Glomerular visceral epithelial cell (primary cell): ENCODE results near the gene C4orf50.

Experiments used
- DNase-seq: peaks from one replicate; pipeline ENCODE4 v3.0.0-alpha.2; 2016; ENCODE audit errors: extremely low spot score

C4orf50 gene

DNA sequence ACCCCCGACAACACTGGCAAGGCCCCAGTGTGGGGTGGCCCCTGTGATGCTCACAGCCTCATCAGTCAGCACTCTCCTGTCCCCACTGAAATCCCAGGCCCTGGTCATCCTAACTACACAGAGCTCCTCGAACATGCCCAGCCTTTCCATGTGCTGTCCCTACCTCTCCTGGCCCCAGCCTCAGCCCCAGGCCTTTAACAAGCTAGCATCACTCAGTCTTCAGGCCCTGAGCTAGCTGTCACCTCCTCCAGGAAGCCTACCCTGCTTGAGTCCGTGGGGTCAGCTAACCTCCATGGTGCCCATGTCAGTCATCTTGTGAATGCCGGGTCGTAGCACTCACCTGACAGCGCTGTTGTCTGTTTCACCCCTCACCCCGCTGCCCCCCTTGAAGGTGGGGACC lies 25.6 kb upstream of the C4orf50 start:
- no peak for DNase-seq

DNA sequence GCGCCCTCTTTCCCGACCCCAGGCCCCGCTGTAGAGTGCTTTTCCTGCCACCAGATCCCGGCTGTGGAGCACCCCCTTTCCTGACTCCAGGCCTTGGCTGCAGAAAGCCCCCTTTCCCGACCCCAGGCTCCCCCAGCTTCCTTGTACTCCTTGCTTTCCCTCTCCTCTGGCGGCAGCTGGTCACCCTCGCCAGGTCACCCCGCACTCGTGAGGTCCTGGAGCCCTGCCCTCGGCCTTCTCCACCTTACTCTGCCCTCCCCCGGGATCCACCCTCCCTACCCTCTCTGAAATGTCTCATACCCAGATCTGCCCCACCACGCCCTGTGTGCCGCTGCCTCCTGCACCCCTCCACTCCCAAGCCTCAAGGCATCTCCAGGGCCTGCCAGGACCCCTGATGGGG lies 25.0 kb upstream of the C4orf50 start:
- DNase-seq = no peak

DNA sequence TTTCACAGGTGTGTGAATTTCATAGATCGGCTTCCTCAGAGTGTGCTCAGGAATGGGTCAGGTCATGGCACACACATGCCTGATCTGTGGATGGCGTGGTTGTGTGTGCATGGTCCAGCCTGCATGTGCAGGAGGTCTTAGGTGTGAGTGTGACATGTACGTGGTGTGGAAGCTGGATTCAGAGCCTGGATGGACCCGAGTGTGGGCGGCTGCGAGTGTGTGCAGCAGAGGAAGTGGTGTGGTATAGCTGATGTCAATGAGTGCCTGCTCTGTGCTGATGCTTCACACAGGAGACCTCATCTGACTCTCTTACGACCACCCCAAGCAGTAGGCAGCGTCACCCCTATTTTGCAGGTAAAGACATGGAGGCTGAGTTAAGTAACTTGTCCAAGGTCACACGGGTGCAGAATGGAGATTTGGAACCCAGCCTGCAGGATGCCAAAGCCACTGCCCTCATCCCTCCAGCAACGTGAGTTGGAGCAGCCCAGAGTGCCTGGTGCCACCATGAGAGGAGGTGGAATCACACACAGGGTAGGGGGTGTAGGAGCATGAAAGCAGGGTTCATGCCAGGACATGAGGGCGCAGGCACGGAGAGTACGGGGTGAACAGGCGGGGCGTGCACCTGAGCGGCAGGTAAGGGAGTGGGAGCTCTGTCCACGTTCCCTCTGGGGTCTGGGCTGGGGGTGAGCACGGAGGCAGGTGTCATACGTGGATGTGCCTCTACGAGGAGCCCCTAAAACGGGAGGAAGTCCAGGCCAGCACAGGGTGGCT lies 24.2 kb upstream of the C4orf50 start:
- DNase-seq = no peak

DNA sequence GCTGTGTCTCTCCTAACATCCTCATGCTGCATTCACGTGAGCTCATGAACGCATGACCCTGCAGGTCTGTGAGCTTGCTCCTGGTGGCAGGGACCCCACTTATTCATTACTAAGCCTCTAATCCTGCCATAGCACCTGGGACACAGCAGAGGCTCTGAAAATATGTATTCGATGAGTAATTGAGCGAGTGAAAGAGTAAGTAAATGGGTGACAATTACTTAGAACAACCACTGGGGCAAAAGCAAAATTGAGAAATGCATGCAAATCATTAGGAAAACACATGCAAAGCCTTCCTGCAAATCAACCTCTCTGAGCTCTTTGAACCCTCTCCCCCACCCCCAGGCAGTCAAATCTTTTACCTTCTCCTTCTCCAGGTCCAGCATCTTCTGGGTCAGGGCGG lies 23.6 kb upstream of the C4orf50 start:
- DNase-seq = no peak

DNA sequence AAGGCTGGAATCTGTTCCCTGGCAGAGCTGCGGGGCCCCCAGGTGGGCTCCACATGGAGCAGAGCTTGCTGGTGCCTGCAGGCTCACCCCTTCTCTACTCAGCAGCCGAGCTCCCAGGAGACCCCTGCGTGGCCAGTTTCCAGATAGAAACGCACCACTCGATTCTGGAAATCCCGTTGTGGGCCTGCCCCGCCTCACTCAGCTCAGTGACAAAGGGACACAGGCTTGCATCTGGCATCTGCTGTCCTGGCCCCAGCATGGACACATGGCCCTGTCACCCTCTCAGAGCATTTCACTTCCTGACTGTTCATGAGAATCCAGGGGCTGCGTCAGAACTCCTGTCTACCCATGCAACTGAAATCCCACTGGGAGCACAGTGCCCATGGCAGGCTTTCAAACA lies 20.5 kb upstream of the C4orf50 start:
- no peak for DNase-seq

DNA sequence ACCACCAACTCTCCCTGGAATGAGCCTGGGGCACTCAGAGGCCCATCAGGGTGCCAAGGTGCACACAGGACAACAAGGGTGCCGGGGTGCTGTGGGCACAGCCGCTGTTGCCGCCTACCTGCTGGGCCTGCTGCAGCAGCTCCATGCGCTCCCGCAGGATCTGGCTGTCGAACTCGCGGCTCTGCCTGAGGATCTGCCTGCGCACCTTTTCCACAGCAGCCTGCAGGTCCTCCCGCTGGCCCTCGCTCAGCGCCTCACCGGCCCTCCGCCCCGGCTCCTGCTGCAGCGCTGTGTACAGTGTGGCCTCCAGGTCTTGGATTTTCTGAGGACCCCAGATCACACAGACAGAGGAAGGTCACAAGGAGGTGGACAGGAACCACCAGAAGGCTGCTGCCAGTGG lies 17.6 kb upstream of the C4orf50 start:
- DNase-seq = no peak

DNA sequence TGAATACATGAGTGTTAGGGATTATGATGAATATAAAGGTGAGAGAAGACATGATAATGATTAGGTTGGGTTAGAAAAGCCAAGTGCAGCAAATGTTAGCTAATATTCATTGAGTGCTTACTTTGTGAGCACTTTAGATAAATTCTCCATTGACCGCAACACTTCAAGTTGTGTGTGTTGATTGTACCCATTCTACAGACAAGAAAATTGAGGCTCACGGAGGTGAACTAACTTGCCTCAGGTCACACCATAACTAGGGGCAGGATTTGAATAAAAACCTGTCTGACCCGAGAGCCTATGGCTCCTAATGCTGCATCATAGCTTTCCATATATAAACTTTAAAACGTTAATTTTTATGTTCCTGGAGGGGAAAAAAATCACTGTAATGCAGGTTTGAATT lies 15.2 kb upstream of the C4orf50 start:
- DNase-seq = no peak

DNA sequence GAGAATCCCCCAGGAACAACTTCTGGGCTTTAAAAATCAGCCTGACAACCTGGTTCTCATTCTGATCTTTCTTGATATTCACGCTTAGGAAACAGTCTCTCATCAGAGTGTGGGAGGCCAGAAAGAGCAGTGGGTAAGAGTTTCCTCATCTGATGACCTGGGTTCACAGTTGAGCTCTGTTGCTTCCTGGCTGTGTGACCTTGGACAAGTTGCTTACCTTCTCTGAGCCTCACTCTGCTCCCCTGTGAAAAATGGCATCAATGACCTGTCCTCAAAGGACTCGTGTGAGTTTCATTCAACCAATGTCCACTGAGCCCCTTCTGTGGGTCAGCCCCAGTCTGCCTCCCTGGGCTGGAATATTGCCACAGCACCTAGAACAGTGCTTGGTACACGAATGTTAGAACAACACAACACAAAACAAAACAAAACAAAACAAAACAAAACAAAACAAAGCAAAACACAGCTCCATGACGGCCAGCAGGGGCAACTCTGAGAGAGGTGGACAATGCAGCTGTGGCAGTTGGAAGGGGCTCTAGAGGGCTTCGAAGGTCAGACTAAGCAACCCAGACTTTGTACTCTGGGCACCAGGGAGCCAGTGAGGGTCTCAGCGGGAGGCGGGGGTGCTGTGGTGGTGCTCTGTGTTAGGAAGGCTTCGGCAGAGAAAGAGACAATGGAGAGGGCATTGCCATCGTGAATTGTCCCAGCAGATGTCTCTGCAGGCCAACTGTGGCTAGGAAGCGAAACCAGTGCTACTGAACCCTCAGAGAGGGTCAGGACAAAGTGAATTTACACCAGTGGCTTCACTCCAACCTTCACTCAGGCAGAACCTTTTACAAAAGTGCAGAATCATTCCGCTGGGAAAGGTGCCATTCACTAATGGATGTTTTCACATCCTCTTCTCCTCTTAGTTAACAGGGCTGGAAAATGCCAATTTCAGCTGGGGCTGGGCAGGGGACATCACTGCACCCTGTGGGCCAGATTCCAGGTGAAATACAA lies 14.3 kb upstream of the C4orf50 start:
- no peak for DNase-seq

DNA sequence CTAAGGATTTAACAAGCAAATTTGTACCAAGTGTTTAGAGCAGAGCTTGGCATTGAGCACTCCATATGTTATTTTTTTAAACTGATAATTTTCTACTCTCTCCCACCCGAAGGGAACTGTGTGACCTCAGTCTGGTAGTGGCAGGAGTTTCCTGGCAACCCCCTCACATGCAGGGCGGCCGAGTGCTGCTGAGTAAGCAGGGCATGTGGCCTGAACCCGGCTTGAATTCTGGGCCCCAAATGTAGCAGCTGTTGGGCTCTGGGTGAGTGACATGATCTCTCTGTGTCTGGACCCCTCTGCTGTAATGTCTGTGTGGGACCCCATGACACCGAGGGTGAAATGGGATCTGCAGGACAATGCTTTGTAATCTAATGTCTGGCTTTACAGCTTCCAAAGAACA lies 13.6 kb upstream of the C4orf50 start:
- DNase-seq = no peak

DNA sequence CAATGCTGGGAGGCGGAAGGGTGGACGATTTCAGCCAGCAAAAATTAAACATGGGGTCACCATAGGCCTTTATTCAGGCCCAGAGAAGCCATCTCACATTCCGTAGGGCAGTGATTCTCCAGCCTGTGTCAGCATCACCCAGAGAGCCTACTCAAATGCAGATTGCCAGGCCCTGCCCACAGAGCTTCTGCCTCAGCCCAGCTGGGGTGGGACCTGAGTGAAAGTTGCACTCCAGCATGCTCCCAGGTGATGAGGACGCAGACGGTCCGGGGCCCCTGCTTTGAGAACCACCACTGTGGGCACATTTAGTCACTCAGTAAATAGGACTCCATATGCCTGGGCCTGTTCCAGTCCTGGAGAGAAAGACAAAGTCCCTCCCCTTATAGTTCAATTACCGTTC lies 12.4 kb upstream of the C4orf50 start:
- DNase-seq = no peak

DNA sequence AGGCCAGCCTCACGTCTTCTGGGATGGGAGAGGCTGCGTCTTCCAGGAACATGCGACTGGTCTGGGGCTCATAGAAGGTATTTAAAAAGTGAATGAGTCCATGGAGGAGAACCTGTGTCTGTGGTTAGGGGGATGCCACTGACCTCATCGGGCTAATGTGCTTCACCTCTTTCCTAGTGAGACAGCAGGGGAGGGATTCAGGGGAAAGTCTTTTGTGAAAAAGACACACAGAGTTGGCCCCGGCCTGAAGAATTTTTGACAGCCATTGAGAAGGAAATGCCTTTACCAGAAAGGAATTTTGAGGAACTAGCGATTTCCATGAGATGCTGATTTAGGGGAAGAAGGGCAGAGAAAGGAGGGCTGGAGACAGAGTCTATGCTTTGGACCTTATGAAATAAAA lies 11.0 kb upstream of the C4orf50 start:
- DNase-seq = no peak

DNA sequence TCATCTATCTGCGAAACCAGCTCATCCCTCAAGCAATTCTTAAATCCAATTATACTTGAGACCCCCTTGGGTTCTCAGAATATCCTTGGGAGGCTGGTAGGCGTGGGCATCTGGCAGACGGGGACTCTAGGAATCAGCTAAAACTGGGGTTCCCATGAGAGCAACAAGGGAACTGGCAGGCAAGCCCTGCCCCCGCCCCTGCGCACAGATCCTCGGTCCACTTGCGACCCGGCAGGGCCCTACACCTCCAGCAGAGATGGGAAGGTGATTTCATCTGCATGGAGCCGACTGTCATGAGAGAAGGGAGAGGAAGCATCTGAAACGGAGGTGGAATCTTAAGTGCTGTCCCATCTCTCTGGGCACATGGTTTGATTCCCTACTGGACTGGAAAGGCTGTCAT lies 9.9 kb upstream of the C4orf50 start:
- DNase-seq = no peak

DNA sequence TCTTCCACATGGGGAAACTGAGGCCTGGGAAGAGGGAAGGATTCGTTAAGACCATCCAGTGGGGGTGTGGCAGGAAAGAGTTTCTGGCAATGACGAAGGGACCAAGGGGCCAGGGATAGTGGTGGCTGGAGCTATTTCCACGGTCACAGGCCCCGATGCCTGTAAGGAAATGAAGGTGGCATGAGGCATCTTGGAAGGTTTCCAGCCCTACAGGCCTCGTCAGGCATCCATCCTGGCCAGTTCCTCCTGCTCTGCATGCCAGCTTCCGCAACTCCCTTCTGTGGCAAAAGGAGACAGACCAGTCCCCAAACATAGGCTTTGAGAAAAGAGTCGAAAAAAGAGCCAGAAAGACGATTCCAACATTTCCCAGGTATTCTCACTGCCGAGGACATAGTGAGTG lies 9.2 kb upstream of the C4orf50 start:
- no peak for DNase-seq

DNA sequence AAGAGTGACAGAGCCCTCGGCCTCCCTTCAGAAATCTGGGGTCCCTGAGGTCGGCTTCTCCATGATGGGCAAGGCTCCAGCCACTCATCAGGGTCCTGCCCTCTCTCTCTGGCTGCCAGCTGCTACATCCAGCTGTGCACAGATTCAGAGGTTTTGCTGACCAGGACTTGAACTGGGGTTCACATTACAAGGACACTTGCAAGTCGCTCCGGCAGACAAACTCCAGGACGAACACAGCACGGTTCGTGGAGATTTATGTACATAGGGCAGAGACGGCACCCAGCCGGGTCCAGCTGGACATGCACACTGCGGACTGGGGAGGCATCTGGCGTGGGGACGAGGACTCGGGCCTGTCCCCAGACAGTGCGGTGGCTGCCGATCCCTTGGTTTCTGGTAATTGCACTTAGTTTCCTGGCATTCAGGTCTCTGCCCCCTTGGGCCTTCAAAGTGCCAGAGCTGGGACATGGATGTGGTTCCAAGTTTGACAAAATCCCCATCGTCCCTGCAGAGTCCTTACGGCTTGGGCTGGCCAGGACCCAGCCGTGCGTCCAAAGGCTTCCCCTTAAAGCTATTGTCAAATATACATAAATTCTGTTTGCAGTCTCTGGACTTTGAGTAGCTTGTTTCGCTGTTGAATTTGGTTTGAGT lies 6.2 kb upstream of the C4orf50 start:
- DNase-seq = no peak

DNA sequence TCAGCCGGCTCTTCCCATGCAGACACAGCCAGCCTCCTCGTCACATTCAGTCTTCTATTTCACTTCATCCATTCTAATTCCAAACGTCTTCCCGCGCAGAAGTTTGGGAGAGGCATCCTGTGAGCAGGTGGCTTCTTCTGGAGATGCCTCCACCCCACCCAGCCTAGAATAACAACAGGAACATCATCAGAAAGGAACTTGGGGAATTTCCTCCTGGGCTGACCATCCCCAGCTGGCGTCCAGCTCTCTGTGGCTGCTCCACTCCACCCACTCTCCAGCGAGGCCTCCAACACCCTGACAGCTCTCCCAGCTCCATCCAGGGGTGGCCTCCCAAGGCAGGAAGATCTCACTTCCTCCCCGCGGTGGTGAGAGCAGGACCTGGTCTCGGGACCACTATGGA lies 5.5 kb upstream of the C4orf50 start:
- no peak for DNase-seq

DNA sequence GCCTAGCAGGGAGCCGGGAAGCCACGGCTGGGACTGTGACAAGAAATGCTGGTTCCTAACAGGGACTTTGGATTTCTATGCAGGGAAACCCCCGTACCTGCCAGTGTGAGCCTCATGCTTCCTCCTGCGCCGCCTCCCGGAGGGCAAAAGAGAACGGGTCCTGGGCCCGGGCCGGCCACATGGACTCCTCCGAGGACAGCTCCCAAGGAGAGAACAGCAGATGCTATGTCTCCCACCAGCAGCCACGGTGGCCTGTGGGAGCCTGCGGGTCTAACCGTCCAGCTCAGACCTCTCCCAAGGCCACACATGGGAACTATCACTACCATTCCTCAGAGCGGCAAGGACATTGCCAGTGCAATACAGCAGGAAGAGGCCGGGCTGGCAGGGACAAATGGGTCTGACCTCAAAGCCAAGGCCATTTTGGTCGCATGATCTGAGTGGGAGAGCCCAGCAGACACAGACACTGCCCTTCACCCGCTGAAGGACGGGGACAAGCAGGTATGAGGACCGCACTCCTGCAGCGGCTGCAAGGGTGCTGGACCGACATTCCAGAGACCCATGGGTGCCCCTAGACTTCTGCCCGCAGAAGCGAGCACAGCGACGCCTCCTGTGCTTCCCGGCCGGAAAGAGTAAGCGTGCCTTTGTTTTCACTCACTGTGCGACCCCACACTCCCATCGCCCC lies 4.5 kb upstream of the C4orf50 start:
- DNase-seq = no peak

DNA sequence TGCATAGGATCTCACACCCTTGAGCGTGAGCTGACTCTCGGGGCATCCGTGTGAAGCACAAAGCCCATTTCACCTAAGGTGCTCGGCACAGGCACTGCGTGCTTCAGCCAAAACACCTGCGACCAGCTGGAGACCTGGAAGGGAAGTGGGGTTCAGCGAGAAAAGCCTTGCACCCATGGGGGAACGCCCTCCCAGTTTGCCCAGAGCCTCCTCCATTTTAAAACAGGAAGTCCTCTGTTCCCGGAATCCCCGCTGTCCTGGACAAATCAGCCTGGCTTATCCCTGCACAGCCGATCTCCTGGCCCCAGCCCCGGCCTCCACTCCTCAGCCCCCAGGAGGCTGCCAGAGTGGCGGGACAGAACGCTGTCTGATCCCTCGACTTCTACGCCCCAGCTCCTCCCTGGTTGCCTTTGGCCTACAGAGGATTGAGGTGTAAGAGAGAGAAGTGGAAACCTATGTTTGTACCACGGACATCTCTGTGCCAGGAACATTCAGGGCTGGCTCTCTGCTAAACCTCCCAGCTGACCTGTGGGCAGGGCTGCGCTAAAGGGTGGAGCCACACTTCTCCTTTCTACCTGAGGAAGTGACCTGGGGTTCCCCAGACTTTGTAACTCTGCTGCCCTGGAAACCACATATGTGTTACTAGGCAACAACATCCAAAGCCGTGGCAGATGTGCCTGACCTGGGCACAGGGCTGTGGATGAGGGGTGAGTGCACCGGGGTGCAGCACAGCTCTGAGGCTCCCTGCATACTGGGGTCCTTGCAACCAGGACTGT lies 3.8 kb upstream of the C4orf50 start:
- DNase-seq = no peak

DNA sequence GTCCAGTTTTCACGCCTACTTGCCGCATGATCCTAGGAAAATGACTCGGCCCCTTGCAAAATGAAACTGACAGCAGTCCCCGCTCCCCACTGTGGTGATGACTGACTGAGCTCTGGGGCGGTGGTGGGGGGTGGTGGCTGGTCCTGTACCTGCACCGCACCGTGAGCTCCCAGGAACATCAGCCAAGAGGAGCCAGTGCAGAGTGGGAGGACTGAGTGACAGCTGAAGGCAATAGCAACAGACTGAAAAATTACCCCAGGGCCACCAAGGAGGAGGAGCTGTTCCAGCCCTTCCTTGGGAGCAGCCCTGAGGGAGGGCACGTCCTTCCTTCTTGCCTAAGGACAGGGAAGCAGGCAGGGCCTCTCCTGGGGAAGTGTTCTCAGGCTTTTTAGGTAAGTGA lies 2.4 kb upstream of the C4orf50 start:
- DNase-seq = no peak

DNA sequence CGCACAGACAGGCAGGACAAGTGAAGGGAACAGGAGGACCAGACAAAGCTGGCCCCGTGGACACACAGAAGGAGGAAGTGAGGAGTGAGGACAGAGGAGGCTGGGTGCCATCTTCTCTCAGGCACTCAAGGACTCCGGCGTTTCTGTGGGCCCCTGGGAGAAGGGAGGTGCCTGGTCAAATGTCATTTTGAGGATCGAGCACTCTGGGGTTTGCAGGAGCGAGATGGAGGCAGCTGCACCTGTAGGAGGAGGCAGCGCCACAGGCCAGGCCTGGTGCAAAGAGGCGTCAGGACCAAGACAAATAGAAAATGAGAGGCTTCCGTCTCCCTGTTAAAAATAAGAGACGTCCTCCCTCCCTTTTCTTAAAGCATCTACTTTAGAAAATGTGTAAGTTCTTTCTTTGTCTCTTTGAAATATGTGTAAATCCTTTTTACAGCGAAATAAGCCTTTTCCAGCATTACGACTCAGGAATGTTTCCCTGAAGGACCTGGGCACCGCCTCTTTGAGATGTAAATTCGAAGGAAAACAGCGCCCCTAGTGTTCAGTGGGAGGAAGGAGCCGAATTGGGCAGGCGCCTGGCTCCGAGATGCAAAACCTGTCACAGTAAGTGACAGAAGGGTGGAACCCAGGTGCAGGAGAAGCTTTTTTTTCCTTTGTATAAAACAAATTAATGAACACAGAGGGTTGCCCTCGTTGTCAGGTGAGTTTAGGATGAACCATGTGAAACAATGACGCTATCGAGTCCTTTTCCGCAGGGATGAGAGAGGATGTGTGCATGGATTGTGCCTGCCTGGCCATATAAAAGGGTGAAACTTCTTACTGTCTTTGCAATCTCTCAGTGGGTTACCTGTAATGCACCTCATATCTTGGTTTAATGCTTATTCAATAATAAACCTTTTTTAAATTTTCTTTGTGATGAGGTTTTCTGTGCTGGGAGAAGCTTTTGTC lies 1.4 kb upstream of the C4orf50 start:
- peak; percentile 41 for DNase-seq

DNA sequence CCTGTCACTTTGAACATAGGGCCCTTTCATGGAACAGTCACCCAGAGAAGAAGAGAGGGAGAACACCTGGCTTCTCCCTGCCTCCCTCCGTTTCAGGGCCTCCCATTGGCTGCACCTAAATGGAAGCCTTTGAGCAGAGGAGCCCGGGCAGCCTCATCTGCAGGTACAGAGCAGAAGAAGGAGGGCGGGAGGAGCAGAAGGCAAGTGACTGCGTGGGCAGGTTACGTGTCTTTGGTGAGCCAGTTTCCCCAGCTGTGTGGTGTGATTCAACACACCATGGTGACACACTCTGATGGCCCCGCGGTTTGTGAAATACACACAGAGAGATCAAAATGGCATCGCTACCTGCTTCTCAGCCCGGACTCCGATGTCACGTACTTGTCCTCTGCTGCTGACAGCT lies 431 bp downstream of the C4orf50 start:
- no peak for DNase-seq
